Endothelial cell (in vitro differentiated cells): ENCODE measurements around the gene KRTAP3-1. TPM values are rescaled to one million over a fixed set of nuclear protein-coding genes. Genes with fewer than 3 reads are reported as not detected.

Source experiments
- DNase-seq: peaks from one replicate; pipeline ENCODE4 v3.0.0; 2021; ENCODE audit warnings: low spot score
- H3K27ac Mint-ChIP-seq: one replicate; pipeline ENCODE4 v1.8.0; 2021; ENCODE audit warnings: mixed read lengths, inconsistent platforms; ENCODE audit not compliant: unreplicated experiment
- H3K27me3 Mint-ChIP-seq: one replicate; pipeline ENCODE4 v1.8.0; 2021; ENCODE audit warnings: mild to moderate bottlenecking, moderate library complexity, mixed read lengths, inconsistent platforms; ENCODE audit not compliant: unreplicated experiment
- H3K36me3 Mint-ChIP-seq: one replicate; pipeline ENCODE4 v1.8.0; 2021; ENCODE audit warnings: mild to moderate bottlenecking, low read depth, mixed read lengths, inconsistent platforms; ENCODE audit not compliant: unreplicated experiment
- H3K4me1 Mint-ChIP-seq: one replicate; pipeline ENCODE4 v1.8.0; 2021; ENCODE audit warnings: mild to moderate bottlenecking, mixed read lengths, inconsistent platforms; ENCODE audit not compliant: unreplicated experiment
- H3K4me3 Mint-ChIP-seq: one replicate; pipeline ENCODE4 v1.8.0; 2021; ENCODE audit warnings: mild to moderate bottlenecking, mixed read lengths, inconsistent platforms; ENCODE audit not compliant: unreplicated experiment
- H3K9me3 Mint-ChIP-seq: one replicate; pipeline ENCODE4 v1.8.0; 2021; ENCODE audit warnings: mixed read lengths, inconsistent platforms; ENCODE audit not compliant: unreplicated experiment
- CTCF ChIP-seq: fragments of 200-600 bp; sonication (generic); IDR thresholded peaks from one replicate; pipeline ENCODE4 v1.5.0; 2021; ENCODE audit warnings: antibody characterized with exemption; ENCODE audit not compliant: unreplicated experiment
- total RNA-seq: library from RNA; stranded (reverse); fragmentation: NEBNext Ultra II Directional; extraction: Animal tissue kit (Norgen Biotek cat#: 25700); gene quantifications from one replicate; pipeline ENCODE4 v1.2.1, GENCODE V29; 2021; ENCODE audit not compliant: unreplicated experiment

Gene KRTAP3-1
- total RNA-seq, 1 donor from 2014 or later = not detected

GRCh38 chr17:40996829-40997228, 12.1 kb downstream of the KRTAP3-1 start:
- Mint-ChIP-seq H3K4me3 (no peak overlapping the region), H3K27me3 (peaks cover 4% of the 10 kb centered on the region), H3K27ac (no peak overlapping the region), H3K36me3 (no peaks in the 10 kb centered on the region), H3K4me1 (no peaks in the 10 kb centered on the region), H3K9me3 (no peaks in the 10 kb centered on the region)
- no peak for TF ChIP-seq CTCF
- DNase-seq = no peak

- Mint-ChIP-seq H3K9me3 (no peaks in the 10 kb centered on the region), H3K27me3 (peaks cover 2% of the 10 kb centered on the region), H3K36me3 (no peaks in the 10 kb centered on the region), H3K4me3 (no peak overlapping the region), H3K27ac (no peak overlapping the region), H3K4me1 (no peaks in the 10 kb centered on the region)
- DNase-seq = no peak
- no peak for TF ChIP-seq CTCF
These were observed 13.8 kb downstream of the KRTAP3-1 start for GRCh38 chr17:40995116-40995515.

GRCh38 chr17:40993839-40994238, 15.1 kb downstream of the KRTAP3-1 start, which contains the start of gene KRTAP3-3:
Gene KRTAP3-3 (minus strand): TSS chr17:40994164. CDS start chr17:40994097, 67 bp downstream.
- no peak for DNase-seq
- Mint-ChIP-seq H3K4me1 (no peaks in the 10 kb centered on the region), H3K4me3 (no peak within 1 kb of the TSS), H3K27ac (no peak within 1 kb of the TSS), H3K9me3 (no peaks in the 10 kb centered on the region), H3K27me3 (peaks cover 2% of the 10 kb centered on the region), H3K36me3 (no peaks in the 10 kb centered on the region)
- no peak for TF ChIP-seq CTCF

- no peaks in the 10 kb centered on the region for H3K9me3 Mint-ChIP-seq
These were observed 15.8 kb downstream of the KRTAP3-1 start for GRCh38 chr17:40993084-40993483.

GRCh38 chr17:40992666-40993065, 16.3 kb downstream of the KRTAP3-1 start:
- Mint-ChIP-seq H3K4me1 (peaks cover 3% of the 10 kb centered on the region), H3K27ac (no peak overlapping the region), H3K27me3 (peaks cover 2% of the 10 kb centered on the region), H3K36me3 (no peaks in the 10 kb centered on the region), H3K9me3 (no peaks in the 10 kb centered on the region), H3K4me3 (no peak overlapping the region)
- TF ChIP-seq CTCF = no peak
- DNase-seq = no peak

More at GRCh38 chr17:40993084-40993483, 15.8 kb downstream of the KRTAP3-1 start:
- DNase-seq = no peak
- Mint-ChIP-seq H3K36me3 (no peaks in the 10 kb centered on the region), H3K27me3 (peaks cover 2% of the 10 kb centered on the region), H3K27ac (no peak overlapping the region), H3K4me3 (no peak overlapping the region), H3K4me1 (no peaks in the 10 kb centered on the region)
- TF ChIP-seq CTCF = no peak
